T1000 (cell line): Measurements from ENCODE around the gene BRPF3.
"Not testable (repeated sequence)": the region's sequence is repeated elsewhere in the genome, so short reads cannot be mapped to it uniquely, and the experiment has no call there.

Experiments
- DNase-seq: peaks from one replicate; lab custom pipeline; 2025; ENCODE audit warnings: mixed read lengths; lab: John Stamatoyannopoulos, UW

BRPF3 gene

DNA sequence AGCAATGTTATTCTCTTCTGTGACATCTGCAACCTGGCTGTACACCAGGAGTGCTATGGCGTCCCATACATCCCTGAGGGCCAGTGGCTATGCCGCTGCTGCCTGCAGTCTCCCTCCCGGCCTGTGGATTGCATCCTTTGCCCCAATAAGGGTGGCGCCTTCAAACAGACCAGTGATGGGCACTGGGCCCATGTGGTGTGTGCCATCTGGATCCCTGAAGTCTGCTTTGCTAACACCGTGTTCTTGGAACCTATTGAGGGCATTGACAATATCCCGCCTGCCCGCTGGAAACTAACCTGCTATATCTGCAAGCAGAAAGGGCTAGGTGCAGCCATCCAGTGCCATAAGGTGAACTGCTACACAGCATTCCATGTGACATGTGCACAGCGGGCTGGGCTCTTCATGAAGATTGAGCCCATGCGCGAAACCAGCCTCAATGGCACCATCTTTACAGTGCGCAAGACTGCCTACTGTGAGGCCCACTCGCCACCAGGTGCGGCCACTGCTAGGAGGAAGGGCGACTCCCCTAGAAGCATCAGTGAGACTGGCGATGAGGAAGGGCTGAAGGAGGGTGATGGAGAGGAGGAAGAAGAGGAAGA lies 4.6 kb downstream of the BRPF3 start:
- DNase-seq: no peak

- no peak for DNase-seq
Observed at GRCh38 chr6:36201612-36202011, 5.1 kb downstream of the BRPF3 start.

- no peak for DNase-seq
Observed at GRCh38 chr6:36202101-36202500, 5.6 kb downstream of the BRPF3 start.

DNA sequence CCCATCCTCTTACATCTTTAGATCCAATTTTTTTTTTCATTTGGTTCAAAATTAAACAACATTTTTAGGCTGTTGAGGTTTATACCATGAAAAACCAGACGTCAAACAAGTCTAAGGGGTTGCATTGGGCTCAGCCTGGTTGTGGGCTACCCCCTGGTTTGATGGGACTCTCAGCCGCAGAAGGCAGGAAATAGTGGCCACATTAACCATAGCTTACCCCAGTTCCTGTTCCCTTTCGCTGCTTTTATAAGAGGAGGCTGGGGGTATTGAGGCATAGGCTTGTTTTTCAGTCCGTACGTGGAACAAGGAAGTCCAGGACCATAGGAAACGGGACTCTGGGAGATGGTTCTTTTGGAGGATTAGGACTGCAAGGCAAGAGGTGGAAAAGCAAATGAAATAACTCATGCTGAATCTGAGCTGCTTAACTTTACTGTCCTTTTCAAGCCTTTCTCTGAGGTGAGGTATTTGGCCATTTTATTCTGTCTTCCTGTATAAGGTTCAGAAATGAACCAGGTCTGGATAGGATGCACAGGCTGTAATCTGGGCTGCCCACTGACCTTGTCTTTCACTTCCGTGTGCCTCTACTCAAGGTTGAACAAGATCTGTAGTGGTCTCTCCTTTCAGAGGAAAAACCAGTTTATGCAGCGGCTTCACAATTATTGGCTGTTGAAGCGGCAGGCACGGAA lies 7.7 kb downstream of the BRPF3 start:
- no peak for DNase-seq

- no peak for DNase-seq
Observed at GRCh38 chr6:36207155-36207554, 10.6 kb downstream of the BRPF3 start.

- DNase-seq: no peak
Observed at GRCh38 chr6:36209606-36210005, 13.1 kb downstream of the BRPF3 start.

GRCh38 chr6:36210182-36210581 lies 13.6 kb downstream of the BRPF3 start:
- no peak for DNase-seq

GRCh38 chr6:36210886-36211595 lies 14.5 kb downstream of the BRPF3 start:
- no peak for DNase-seq

DNA sequence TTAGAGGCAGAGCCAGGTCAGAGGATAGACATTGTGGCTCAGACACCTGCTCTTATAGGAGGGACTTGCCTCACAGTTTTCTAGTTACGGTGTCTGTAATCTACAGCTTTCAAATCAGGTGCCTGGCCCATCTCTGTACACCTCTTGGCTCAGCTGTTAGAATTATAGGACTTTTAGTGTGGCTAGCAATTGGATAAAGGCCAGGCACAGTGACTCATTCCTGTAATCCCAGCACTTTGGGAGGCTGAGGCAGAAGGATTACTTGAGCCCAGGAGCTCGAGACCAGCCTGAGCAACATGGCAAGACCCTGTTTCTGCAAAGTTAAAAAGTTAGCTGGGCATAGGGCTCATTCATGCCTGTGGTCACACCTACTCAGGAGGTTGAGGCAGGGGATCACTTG lies 20.0 kb downstream of the BRPF3 start:
- DNase-seq: no peak

- no peak for DNase-seq
Observed at GRCh38 chr6:36217188-36217587, 20.6 kb downstream of the BRPF3 start.

DNA sequence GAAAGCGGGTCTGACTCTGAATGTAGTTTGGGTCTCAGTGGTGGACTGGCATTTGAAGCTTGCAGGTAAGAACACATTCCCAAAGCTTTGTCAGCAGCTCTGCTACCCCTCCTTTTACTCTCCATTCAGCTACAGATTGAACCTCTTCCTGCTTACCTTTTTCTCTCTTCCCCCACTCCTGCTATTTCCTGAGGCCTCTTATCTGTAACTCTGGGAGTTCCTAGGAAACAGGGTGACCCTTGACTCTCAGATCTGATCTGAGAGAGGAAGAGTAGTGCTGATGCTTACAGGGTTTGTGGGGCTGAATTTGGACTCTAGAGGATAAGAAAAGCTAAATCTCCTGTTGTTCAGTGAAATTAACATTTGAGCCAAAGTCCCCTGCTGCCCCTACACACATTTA lies 21.4 kb downstream of the BRPF3 start:
- no peak for DNase-seq

DNA sequence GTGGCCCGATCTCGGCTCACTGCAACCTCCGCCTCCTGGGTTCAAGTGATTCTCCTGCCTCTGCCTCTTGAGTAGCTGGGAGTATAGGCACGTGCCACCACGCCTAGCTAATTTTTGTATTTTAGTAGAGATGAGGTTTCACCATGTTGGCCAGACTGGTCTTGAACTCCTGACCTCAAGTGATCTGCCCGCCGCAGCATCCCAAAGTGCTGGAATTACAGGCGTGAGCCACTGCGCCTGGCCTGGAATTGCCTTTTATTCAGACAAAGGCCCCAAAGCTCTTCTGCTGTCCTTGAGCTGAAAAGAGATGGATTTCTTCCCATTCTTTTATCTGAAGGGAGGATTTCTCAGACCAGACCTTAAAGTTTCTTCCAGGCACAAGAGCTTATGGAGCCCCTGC lies 22.0 kb downstream of the BRPF3 start:
- not testable (repeated sequence) for DNase-seq

DNA sequence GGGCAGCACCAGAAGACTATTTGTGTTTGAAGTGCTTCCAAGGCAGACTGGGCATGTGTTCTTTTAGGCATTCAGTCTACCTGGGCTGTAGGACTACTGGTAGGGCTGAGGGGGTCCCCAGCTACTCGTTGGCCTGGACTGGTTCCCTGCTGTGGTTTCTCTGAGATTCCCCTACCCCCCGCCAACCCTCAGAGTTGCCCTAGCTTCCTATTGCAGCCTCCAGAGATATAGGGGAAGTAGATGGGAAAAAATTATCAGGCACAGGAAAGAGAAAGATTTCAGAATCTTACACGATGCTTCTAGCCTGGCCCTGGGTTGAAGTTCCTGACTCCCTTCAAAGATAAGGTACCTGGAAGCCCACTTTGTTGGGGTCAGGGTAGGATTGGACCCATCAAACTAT lies 22.5 kb downstream of the BRPF3 start:
- no peak for DNase-seq

DNA sequence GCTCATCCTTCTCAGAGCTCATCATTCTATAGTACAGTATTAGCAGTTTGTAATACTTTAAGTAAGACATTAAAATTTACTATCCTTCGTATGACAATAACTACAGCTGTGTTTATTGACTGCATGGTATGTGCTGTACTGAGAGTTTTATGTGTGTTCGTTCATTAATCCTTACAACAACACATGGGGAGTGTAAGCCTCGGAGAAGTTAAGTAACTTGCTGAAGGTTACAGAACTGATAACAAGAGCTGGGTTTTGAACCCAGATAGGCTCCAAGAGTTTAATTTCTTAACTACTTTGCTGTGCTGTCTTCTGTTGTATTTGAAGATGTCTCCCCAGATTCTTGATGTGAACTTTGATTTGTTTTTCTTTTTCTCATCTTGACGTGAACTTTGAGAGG lies 23.7 kb downstream of the BRPF3 start:
- DNase-seq: no peak

DNA sequence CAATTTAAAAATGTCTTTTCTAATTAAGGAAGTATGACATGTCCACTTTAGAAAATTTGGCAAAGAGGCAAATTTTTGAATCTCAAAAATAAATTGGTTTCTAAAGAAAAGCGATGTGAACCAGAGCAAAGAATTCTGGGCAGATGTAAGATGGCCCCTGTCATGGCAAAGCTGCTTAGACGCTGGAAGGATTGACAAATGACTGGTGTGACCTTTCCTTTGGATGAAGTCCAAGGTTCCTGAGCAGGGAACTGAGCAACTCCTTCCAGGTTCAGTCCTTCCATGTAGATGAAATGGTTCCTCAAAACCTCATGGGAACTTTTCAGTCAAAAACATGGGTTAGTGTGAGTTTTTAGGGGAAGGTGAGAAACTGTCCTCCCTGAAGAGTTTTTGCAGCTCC lies 25.1 kb downstream of the BRPF3 start:
- no peak for DNase-seq

DNA sequence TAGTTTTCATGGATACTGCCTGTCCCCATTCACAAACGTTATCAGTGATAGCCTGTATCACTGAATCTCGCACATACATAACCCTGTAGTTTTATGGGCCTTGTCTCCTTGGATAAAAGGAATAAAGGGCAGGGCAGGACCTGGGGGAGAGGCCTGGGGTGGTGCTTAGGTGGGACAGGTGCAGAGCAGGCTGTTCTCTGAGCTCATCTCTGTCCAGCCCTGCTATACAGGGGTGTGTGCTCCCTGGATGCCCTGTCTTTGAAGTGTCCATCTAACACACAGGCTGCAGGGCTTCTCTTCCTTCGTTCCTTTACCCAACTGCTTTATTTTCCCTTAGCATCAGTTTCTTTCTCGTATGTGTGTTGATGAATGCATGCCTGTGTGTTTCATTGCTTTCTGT lies 26.4 kb downstream of the BRPF3 start:
- no peak for DNase-seq

DNA sequence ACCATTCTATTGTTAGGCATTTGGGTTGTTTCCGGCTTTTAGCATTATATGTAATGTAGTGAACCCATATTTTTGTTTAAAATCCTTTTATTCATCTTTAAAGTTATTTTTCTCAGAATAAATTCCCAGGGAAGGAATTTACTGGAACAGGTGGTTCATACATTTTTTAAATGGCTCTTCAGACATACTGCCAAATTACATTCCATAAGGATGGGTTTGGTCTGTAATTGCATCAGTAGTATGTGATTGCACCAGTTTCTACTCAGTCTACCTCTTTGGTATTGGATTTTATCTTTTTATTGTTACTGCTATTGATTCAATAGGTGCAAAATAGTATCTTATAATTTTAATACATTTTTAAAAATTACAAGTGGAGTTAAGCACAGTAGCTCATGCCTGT lies 27.2 kb downstream of the BRPF3 start:
- DNase-seq: no peak

DNA sequence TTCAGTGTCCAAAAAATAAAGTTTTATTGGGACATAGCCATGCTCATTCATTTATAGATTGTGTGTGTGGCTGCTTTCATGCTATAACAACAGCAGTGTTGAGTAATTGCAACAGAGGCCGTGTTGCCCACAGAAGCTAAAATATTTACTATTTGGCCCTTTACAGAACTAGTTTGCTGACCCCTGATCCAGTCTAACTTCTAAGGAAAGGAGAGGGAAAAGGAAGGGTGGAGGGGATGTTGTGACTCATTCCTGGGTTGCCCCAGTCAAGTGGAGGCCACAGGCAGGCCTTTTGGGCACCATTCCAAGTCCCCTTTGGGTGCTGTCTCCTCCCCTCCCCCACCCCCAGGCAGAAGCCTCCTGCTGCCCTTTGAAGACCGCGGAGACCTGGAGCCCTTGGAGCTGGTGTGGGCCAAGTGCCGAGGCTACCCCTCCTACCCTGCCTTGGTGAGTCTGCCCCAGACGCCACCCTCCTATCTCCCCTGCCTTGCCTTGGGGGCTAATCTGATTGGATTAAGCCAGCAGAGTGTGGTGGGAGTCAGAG lies 28.4 kb downstream of the BRPF3 start:
- DNase-seq: no peak

- DNase-seq: no peak
Observed at GRCh38 chr6:36226438-36227047, 30.0 kb downstream of the BRPF3 start.

GRCh38 chr6:36227379-36228228 lies 31.1 kb downstream of the BRPF3 start:
- no peak for DNase-seq

DNA sequence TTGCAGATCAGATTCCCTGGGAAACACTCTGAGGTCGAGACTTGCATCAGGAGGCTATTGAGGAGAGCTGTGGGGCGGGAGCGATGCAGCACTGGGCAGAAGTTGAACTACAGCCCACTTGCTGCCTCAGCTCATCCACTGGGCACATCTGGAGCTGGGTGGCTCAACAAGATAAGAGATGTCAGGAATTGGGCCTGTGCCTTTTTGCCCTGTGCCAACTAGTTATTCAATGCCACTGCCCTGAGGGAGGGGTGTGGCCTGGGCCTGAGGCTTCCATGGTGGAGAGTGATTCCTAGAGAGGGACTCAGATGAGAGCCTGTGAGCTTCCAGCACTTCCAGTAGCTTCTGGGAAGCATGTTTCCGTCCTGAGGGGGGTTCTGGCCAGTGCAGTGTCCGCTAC lies 32.7 kb downstream of the BRPF3 start:
- no peak for DNase-seq

- DNase-seq: no peak
Observed at GRCh38 chr6:36230371-36230770, 33.8 kb downstream of the BRPF3 start.
